ENCODE measurements around the gene SASS6.

Gene SASS6

GRCh38 chr1:100109554-100110066 is 23.1 kb downstream of the SASS6 start:
- DNase-seq (ENCODE audit: low spot score): no peak

DNA sequence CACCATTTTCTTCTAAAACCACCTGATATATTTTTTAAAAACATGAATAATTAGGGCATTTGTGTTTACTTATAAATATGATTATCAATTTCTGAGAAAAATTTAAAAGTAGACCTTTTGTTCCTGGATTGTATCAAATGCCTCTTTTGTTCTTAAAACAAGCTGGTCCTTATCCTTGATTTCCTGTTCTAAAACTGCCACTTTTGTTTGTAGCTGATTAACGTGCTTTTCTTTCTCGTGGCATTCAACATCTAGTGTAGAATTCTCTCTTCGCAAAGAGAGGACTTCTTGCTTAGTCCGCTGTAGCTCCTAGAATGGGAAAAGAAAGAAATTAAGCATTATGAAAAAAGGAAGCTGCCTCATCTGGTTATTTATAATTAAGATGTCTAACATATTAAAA is 25.0 kb downstream of the SASS6 start:
- DNase-seq (ENCODE audit: low spot score): no peak

GRCh38 chr1:100101564-100101963 is 31.2 kb downstream of the SASS6 start:
- no peak for DNase-seq (ENCODE audit: low spot score)

- no peak for DNase-seq (ENCODE audit: low spot score)
Observed at GRCh38 chr1:100100202-100100601, 32.5 kb downstream of the SASS6 start.

DNA sequence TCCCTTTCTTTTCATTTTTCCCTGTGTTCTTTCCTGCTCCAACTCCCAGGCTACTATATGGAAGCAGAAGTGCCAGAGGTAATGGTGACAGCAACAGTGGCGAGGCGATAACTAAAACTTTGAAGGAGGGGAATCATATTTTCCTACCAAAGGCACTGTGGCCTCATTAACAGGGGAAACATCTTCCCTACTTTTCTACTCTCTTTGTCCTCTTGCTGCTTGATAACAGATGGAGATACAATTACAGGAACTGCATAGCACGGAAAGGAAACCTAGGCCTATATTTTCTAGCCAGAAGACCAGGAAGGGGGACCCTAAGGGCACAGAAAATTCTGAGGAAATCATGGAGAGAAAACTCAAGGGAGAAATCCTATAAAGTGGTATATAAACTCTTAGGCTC is 42.3 kb downstream of the SASS6 start:
- no peak for DNase-seq (ENCODE audit: low spot score)

- DNase-seq (ENCODE audit: low spot score): no peak
Observed at GRCh38 chr1:100089082-100089481, 43.6 kb downstream of the SASS6 start.

DNA sequence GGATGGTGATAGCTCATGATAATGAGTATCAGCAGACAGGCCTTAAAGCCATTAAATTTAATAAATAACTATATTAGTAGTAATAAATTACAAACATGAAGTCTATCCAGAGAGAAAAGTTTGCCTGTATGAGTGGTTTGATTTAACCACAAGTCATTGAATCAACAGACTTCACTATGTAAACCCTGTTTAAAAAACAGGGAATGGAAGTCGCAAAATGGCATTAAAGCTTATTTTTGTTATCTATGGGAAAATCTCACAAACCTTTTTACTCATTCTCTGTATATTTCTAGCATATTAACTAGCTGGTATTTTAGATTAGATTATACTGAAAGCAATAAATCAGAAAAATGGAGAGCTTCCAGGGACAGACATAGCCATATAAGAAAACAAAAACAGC is 45.3 kb downstream of the SASS6 start:
- no peak for DNase-seq (ENCODE audit: low spot score)

DNA sequence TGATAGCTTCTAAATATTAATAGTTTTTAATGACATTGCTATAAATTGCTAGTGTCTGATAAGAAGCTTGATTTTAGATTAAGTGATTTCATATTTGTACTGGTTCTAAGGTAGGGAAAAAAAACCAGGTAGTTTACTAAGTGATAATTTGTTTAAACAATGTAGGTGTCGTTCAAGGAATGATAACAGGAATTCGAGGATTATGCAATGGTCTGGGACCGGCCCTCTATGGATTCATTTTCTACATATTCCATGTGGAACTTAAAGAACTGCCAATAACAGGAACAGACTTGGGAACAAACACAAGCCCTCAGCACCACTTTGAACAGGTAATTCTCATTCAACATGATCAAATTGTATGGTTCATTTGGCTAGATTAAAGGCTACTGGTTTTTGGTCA is 52.4 kb downstream of the SASS6 start:
- no peak for DNase-seq (ENCODE audit: low spot score)

GRCh38 chr1:100077531-100077930 is 55.2 kb downstream of the SASS6 start:
- no peak for DNase-seq (ENCODE audit: low spot score)

GRCh38 chr1:100076744-100077143 is 56.0 kb downstream of the SASS6 start:
- no peak for DNase-seq (ENCODE audit: low spot score)

GRCh38 chr1:100076319-100076718 is 56.4 kb downstream of the SASS6 start:
- no peak for DNase-seq (ENCODE audit: low spot score)

DNA sequence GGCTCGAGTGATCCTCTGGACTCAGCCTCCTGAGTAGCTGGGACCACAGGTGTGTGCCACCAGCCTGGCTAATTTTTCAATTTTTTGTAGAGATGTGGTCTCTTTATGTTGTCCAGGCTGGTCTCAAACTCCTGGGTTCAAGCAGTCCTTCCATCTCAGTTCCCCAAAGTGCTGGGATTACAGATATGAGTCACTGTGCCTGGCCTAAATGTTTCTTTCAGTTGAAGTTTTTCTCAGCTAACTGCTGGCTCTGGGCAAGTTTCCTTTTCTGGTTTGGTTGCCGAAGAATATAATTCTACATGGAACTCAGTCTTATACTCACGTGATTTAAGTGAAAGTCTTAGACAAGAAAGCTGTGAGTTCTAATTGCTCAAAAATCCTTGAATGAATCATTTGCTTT is 57.0 kb downstream of the SASS6 start:
- no peak for DNase-seq (ENCODE audit: low spot score)

GRCh38 chr1:100074604-100075395 is 57.9 kb downstream of the SASS6 start:
- no peak for DNase-seq (ENCODE audit: low spot score)

DNA sequence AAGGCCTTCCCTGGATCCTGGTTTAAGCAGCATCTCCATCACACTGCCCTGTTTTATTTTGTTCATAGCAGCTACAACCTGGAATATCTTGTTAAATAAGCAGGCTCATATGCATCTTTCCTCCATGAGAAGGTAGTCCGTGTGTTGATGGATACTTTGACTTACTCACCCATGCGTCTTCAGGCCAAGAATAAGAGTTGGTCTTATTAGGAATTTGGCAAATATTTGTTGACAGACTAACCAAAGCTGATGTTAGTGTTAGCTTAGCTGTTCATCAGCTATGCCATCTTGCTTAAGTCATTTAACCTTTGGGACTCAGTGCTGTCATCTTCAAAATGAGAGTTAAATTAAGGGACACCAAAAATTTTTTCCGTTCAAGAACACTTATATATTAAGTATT is 59.2 kb downstream of the SASS6 start:
- no peak for DNase-seq (ENCODE audit: low spot score)

DNA sequence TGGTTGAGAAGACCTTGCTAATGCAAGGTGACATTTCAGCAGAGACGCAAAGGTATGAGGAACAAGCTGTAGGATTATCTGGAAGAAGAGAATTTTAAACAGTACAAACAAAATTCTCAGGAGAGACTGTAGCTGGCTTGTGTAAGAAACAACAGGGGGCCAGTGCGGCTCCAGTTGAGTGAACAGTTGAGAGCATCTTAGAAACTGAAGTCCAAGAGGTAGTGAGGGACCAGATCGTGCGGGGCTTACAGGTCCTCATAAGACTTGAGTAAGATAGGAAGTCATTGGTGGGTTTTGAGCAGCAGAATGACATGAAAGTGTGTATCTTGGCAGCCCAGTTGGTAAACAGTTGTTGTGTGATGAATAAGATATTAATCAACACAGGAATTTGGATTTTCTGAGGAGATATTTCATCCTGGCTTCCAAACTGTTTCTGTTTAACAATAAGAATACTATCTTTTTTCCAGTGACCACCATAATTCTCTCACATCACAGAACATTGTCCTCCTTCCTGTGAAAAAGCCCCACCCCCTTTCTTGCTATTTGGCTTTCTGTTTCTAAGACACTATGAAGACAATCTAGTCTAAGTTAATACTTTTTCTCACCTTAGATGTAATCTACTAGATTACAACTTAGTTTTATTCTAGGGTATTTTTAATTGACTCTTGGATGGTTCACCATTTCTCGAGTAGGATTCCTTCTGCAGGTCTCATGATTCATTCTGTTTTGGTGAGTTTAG is 62.4 kb downstream of the SASS6 start:
- DNase-seq (ENCODE audit: low spot score): no peak

DNA sequence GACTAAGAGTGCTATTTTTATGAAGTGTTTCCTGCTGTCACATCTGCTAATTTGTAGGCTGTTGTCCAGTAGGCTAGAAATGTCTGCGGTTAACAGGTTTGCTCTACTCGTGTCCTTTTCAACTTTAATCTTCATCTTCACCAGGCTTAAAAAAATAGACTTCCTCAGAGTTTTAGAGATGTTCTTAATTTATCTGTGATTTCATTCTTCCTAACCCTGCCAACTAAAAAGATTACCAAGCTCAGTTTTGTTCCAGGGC is 66.8 kb downstream of the SASS6 start:
- no peak for DNase-seq (ENCODE audit: low spot score)

DNA sequence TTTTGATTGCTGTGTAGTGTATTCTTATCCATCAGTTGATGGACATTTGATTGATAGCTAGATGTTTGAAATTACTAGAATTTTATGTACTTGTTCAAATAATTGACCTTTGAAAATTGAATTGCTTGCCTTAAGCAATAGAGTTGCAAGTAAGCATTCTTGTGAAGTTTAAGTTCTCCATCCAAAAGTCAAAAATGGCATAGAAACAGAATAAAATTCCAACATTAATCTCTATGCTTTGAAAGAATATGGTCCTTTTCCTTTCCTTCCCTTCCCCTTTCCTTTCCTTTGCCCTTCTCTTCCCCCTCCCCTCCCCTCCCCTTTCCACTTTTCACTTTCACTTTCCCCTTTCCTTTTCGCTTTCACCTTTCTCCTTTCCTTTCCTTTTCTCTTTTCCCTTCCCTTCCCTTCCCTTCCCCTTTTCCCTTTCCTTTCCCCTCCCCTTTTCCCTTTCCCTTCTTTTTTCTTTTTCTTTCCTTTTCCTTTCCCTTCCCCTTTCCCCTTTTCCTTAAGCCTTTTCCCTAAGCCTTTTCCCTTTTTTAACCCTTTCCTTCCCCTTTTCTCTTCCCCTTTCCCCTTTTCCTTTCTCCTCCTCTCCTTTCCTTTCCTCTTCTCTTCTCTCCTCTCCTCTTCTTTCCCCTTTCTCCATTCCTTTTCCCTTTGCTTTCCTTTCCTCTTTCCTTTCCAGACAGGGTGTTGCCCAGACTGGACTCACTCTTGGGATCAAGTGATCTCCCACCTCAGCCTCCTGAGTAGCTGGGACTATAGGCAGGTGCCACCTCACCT is 67.4 kb downstream of the SASS6 start:
- DNase-seq (ENCODE audit: low spot score): no peak

DNA sequence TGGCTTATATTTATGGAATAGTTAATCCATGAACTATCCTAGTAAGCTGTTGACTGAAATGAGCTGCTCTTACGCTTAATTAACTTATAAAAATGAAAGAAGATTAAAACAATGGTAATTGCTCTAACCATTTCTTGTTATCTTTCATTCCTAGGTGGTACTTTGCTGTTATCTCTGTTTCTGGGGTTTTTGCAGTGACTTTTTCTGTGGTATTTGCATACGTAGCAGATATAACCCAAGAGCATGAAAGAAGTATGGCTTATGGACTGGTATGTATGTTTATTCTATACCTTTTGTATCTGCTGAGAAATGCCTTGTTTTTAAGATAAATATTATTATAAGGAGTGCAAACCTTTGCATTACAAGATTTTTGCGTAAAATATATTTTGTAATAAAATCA is 71.0 kb downstream of the SASS6 start:
- no peak for DNase-seq (ENCODE audit: low spot score)

GRCh38 chr1:100053727-100054126 is 79.0 kb downstream of the SASS6 start:
- no peak for DNase-seq (ENCODE audit: low spot score)

- DNase-seq (ENCODE audit: low spot score): no peak
Observed at GRCh38 chr1:100053119-100053518, 79.6 kb downstream of the SASS6 start.

- DNase-seq (ENCODE audit: low spot score): no peak
Observed at GRCh38 chr1:100051893-100052292, 80.8 kb downstream of the SASS6 start.

DNA sequence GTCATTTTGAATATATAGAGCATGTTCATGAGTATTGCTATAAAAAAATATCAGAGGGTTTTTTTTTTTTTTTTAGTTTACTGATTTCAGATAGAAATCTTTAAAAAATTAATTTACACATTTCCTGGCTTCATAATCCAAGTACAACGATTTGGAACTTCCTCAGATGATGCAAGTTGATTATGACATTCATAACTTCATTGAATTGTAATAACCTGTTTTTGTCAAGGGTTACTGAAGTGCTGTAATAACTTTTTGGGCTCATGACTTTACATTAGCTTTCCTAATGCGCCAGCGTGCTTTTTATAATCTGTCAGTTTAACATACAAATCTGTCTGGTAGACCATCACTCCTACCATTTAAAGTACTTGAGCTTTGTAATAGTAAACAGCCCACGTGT is 81.3 kb downstream of the SASS6 start:
- no peak for DNase-seq (ENCODE audit: low spot score)

DNA sequence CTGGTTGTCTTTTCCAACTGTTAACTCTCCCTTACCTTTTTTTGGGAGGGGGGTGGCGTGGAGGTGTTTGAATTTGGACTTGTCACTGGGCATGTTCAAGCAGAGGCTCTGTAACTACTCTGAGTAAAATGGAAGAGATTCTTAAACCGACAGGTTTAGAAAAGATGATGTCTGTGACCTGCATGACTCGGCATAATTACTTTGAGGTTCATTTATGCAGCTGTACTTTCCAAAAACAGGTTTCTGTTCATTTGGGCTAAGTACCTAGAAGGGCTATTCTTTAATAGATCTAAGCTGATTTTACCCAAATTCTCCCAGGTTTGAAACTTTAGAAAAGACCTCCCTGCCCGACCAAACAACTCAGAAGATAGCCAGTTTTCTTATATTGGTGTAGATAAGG is 82.6 kb downstream of the SASS6 start:
- DNase-seq (ENCODE audit: low spot score): no peak
